H1 (cell line): ENCODE measurements around the gene TUBA3D. TPM values are rescaled to one million over a fixed set of nuclear protein-coding genes. Genes with fewer than 3 reads are reported as not detected.
"Not testable (repeated sequence)": the region's sequence is repeated elsewhere in the genome, so short reads cannot be mapped to it uniquely, and the experiment has no call there.

Experiments used
- CTCF ChIA-PET: fragments of 300-600 bp; sonication (Branson Sonifier 250); formaldehyde crosslinking; loops from one replicate; lab custom pipeline; 2021; ENCODE audit not compliant: partially characterized antibody; lab: Charles Lee
- POLR2A ChIA-PET: fragments of 300-600 bp; sonication (Branson Sonifier 250); formaldehyde crosslinking; loops from one replicate; lab custom pipeline; 2021; ENCODE audit warnings: inconsistent platforms; ENCODE audit not compliant: partially characterized antibody; lab: Charles Lee
- DNase-seq, 2 experiments: peaks; one replicate each; pipeline versions ENCODE4 v3.0.0 to v3.0.0-alpha.2; 2010 to 2022; ENCODE audit warnings: low spot score in 2 of 2, low read depth in 1 of 2, mixed read lengths in 1 of 2
- FAIRE-seq: peaks from 2 replicates; lab custom pipeline; 2011; peaks lifted over from hg19 to GRCh38; lab: Jason Lieb, UNC
- H2AFZ ChIP-seq: 2 replicates; pipeline ENCODE4 v1.8.1; 2012; ENCODE audit warnings: low read length, inconsistent platforms
- H2AK5ac ChIP-seq: 2 replicates; pipeline ENCODE4 v1.6.1; 2013; ENCODE audit warnings: low read depth, low read length
- H2BK120ac ChIP-seq: replicated peaks from 2 replicates; pipeline ENCODE3; 2013; ENCODE audit warnings: low read depth, low read length, inconsistent platforms
- H2BK12ac ChIP-seq: 2 replicates; pipeline ENCODE4 v1.6.1; 2013; ENCODE audit warnings: low read depth, low read length
- H2BK15ac ChIP-seq: 2 replicates; pipeline ENCODE4 v1.6.1; 2013; ENCODE audit warnings: low read length
- H2BK20ac ChIP-seq: 2 replicates; pipeline ENCODE4 v1.6.1; 2013; ENCODE audit warnings: low read length
- H2BK5ac ChIP-seq: 2 replicates; pipeline ENCODE4 v1.6.1; 2013; ENCODE audit warnings: low read depth, low read length
- H3K14ac ChIP-seq: 2 replicates; pipeline ENCODE4 v1.6.1; 2013; ENCODE audit warnings: inconsistent platforms; ENCODE audit not compliant: insufficient read length
- H3K18ac ChIP-seq: 2 replicates; pipeline ENCODE4 v1.6.1; 2013; ENCODE audit warnings: low read length; ENCODE audit errors: extremely low read depth
- H3K23ac ChIP-seq: 2 replicates; pipeline ENCODE4 v1.6.1; 2013; ENCODE audit warnings: inconsistent platforms; ENCODE audit not compliant: insufficient read length
- H3K23me2 ChIP-seq: 2 replicates; pipeline ENCODE4 v1.6.1; 2013; ENCODE audit warnings: low read depth, low read length
- H3K27ac ChIP-seq: 2 replicates; pipeline ENCODE4 v1.6.1; 2011; ENCODE audit warnings: low read depth, low read length, inconsistent platforms
- H3K27me3 ChIP-seq, 4 experiments: replicated peaks in 1 of 4; 1 replicate in 1 of 4; 2 replicates in 3 of 4; pipeline versions ENCODE4 v1.6.1 to v1.8.1; 2011 to 2013; ENCODE audit warnings: low read length in 3 of 4, mild to moderate bottlenecking in 3 of 4, inconsistent platforms in 2 of 4, mixed read lengths in 2 of 4, moderate library complexity in 1 of 4; ENCODE audit not compliant: control insufficient read depth in 3 of 4, insufficient read depth in 3 of 4; ENCODE audit errors: extremely low read depth in 1 of 4
- H3K36me3 ChIP-seq, 4 experiments: 2 replicates each; pipeline versions ENCODE4 v1.6.1 to v1.8.1; 2011 to 2013; ENCODE audit warnings: mild to moderate bottlenecking in 4 of 4, low read length in 3 of 4, moderate library complexity in 2 of 4, control low read depth in 1 of 4, inconsistent platforms in 1 of 4; ENCODE audit not compliant: insufficient read depth in 4 of 4, control insufficient read depth in 2 of 4
- H3K4ac ChIP-seq: replicated peaks from 2 replicates; pipeline ENCODE3; 2013; ENCODE audit warnings: low read length, low read depth, mixed read lengths, inconsistent platforms; ENCODE audit not compliant: insufficient read length
- H3K4me1 ChIP-seq, 4 experiments: replicated peaks in 1 of 4; 1 replicate in 1 of 4; 2 replicates in 3 of 4; pipeline versions ENCODE4 v1.6.1 to v1.8.1; 2011 to 2013; ENCODE audit warnings: low read length in 3 of 4, inconsistent platforms in 2 of 4, mixed read lengths in 1 of 4; ENCODE audit not compliant: insufficient read depth in 4 of 4, control insufficient read depth in 3 of 4
- H3K4me2 ChIP-seq, 2 experiments: 2 replicates each; pipeline versions ENCODE4 v1.6.1 to v1.8.1; 2011 to 2013; ENCODE audit warnings: low read depth in 2 of 2, low read length in 2 of 2, control low read depth in 1 of 2, inconsistent platforms in 1 of 2, mild to moderate bottlenecking in 1 of 2; ENCODE audit not compliant: insufficient read depth in 1 of 2
- H3K4me3 ChIP-seq, 4 experiments: fragments of 200-600, 300-600 bp in 1 of 4; sonication (generic), shearing (Covaris generic), sonication (Bioruptor Twin) in 1 of 4; 2 replicates each; pipeline versions ENCODE4 v1.5.1 to v1.8.1; 2011 to 2016; ENCODE audit warnings: low read length in 4 of 4, low read depth in 3 of 4, control low read depth in 2 of 4, inconsistent platforms in 2 of 4, mild to moderate bottlenecking in 2 of 4, mixed read lengths in 1 of 4, moderate library complexity in 1 of 4; ENCODE audit not compliant: insufficient read depth in 2 of 4; ENCODE audit errors: extremely low read depth in 1 of 4
- H3K56ac ChIP-seq: replicated peaks from 2 replicates; pipeline ENCODE3; 2013; ENCODE audit warnings: low read depth, mild to moderate bottlenecking, mixed read lengths, low read length, inconsistent platforms; ENCODE audit not compliant: insufficient read length
- H3K79me1 ChIP-seq: 2 replicates; pipeline ENCODE4 v1.6.1; 2013; ENCODE audit warnings: low read depth, low read length, control low read depth
- H3K79me2 ChIP-seq, 2 experiments: 2 replicates each; pipeline versions ENCODE4 v1.6.1 to v1.8.1; 2012 to 2013; ENCODE audit warnings: low read length in 2 of 2, mild to moderate bottlenecking in 2 of 2, inconsistent platforms in 1 of 2; ENCODE audit not compliant: insufficient read depth in 2 of 2, control insufficient read depth in 1 of 2
- H3K9ac ChIP-seq, 4 experiments: replicated peaks in 1 of 4; 1 replicate in 1 of 4; 2 replicates in 3 of 4; pipeline versions ENCODE4 v1.6.1 to v1.8.1; 2011 to 2013; ENCODE audit warnings: low read depth in 3 of 4, low read length in 3 of 4, control low read depth in 2 of 4, mild to moderate bottlenecking in 2 of 4, moderate library complexity in 2 of 4, inconsistent platforms in 1 of 4; ENCODE audit errors: extremely low read depth in 1 of 4
- H3K9me3 ChIP-seq, 2 experiments: 2 replicates each; pipeline versions ENCODE4 v1.6.1 to v1.8.1; 2012 to 2013; ENCODE audit warnings: mild to moderate bottlenecking in 2 of 2, moderate library complexity in 2 of 2, control low read depth in 1 of 2, inconsistent platforms in 1 of 2, low read depth in 1 of 2, low read length in 1 of 2, mixed read lengths in 1 of 2; ENCODE audit not compliant: insufficient read depth in 2 of 2
- H4K20me1 ChIP-seq, 2 experiments: replicated peaks in 1 of 2; 2 replicates each; pipeline versions ENCODE3 to v1.8.1; 2011 to 2013; ENCODE audit warnings: inconsistent platforms in 2 of 2, low read length in 2 of 2, mild to moderate bottlenecking in 1 of 2; ENCODE audit not compliant: insufficient read depth in 2 of 2, control insufficient read depth in 1 of 2
- H4K5ac ChIP-seq: 2 replicates; pipeline ENCODE4 v1.6.1; 2013; ENCODE audit warnings: low read length, low read depth, mixed read lengths, inconsistent platforms; ENCODE audit not compliant: insufficient read length
- H4K8ac ChIP-seq: 2 replicates; pipeline ENCODE4 v1.8.0; 2013; ENCODE audit warnings: mild to moderate bottlenecking, moderate library complexity, low read length, inconsistent platforms; ENCODE audit not compliant: insufficient read depth; ENCODE audit errors: extremely low read depth
- H4K91ac ChIP-seq: replicated peaks from 2 replicates; pipeline ENCODE3; 2013; ENCODE audit warnings: low read length, mixed read lengths, inconsistent platforms; ENCODE audit not compliant: insufficient read length
- WGBS, 2 experiments: shearing (Covaris generic) in 1 of 2; methylation state at CpG; one replicate each; pipeline versions ENCODE4 v1.1.6 to v1.1.7; 2013 to 2015; ENCODE audit warnings: low lambda C conversion rate in 2 of 2, mixed read lengths in 2 of 2, inconsistent platforms in 1 of 2, low coverage in 1 of 2, missing lambda C conversion rate in 1 of 2; ENCODE audit not compliant: insufficient replicate concordance in 2 of 2, insufficient coverage in 1 of 2, insufficient read length in 1 of 2; ENCODE audit errors: extremely low coverage in 1 of 2, missing lambda C conversion rate in 1 of 2; 5-methylcytosine and 5-hydroxymethylcytosine counted together
- polyA plus RNA-seq, 7 experiments: library from polyadenylated mRNA; depleted of rRNA in 3 of 7; stranded (reverse) in 5 of 7; unstranded in 2 of 7; fragments of >200 nt in 5 of 7; fragments of 200-250 nt in 2 of 7; gene quantifications; 1 replicate in 5 of 7; 2 replicates in 1 of 7; 4 replicates in 1 of 7; pipeline versions ENCODE4 v1.2.1 to v1.2.3, GENCODE V29; 2011 to 2013; ENCODE audit warnings: missing spikeins in 2 of 7, mixed read lengths in 2 of 7
- total RNA-seq: library from RNA; stranded (reverse); fragmentation: NEBNext Ultra II Directional; extraction: Animal tissue kit (Norgen Biotek cat#: 25700); gene quantifications from 2 replicates; pipeline ENCODE4 v1.2.1, GENCODE V29; 2021

Gene TUBA3D
- total and polyA plus RNA-seq, 2 of the 8 experiments (the other 6 are each of a cell fraction or from before 2014, with no cell fraction given), result 0.15 TPM; not detected in 1

- H2BK15ac ChIP-seq, H3K79me2 ChIP-seq, H2BK12ac ChIP-seq, H2AFZ ChIP-seq, H3K27me3 ChIP-seq, H2BK120ac ChIP-seq, H3K4me2 ChIP-seq, H4K8ac ChIP-seq, H3K23me2 ChIP-seq, H3K4ac ChIP-seq, H3K9ac ChIP-seq, DNase-seq, H2BK5ac ChIP-seq, CTCF ChIA-PET, H4K91ac ChIP-seq, H3K79me1 ChIP-seq, H3K36me3 ChIP-seq, FAIRE-seq, H3K4me3 ChIP-seq, H3K9me3 ChIP-seq, H3K4me1 ChIP-seq, H4K5ac ChIP-seq, H2AK5ac ChIP-seq, H4K20me1 ChIP-seq, H3K23ac ChIP-seq, H3K27ac ChIP-seq, H3K14ac ChIP-seq, POLR2A ChIA-PET, H3K56ac ChIP-seq, H3K18ac ChIP-seq, H2BK20ac ChIP-seq: not testable (repeated sequence)
- WGBS, 2 experiments, result 90% methylated on average over 1 of the region's 2 CpGs; no CpG with 5 or more reads in 1 of the 2 experiments
Measured at GRCh38 chr2:131454914-131455313, 21.0 kb upstream of the TUBA3D start.

DNA sequence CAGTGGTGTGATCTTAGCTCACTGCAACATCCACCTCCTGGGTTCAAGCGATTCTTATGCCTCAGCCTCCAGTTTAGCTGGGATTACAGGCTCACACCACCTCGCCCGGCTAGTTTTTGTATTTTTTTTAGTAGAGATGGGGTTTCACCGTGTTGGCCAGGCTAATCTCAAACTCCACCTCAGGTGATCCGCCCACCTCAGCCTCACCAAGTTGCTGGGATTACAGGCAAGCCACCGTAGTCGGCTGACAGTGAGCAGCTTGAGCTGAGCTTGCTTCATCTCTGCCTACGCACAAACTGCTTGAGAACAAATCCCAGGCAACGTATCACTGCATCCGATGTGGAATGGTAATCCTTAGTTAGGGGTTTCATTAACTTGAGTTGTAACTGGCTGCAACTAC is 8.2 kb upstream of the TUBA3D start:
- H4K5ac ChIP-seq, H3K79me2 ChIP-seq, H3K56ac ChIP-seq, H3K23me2 ChIP-seq, H3K36me3 ChIP-seq, H3K27ac ChIP-seq, H3K4me2 ChIP-seq, FAIRE-seq, DNase-seq, H3K18ac ChIP-seq, H3K79me1 ChIP-seq, H2BK15ac ChIP-seq, H2AFZ ChIP-seq, H2BK20ac ChIP-seq, H3K4me1 ChIP-seq, H3K27me3 ChIP-seq, H3K23ac ChIP-seq, H3K14ac ChIP-seq, H3K9me3 ChIP-seq, H3K9ac ChIP-seq, H4K91ac ChIP-seq, H4K20me1 ChIP-seq, H2AK5ac ChIP-seq, H3K4ac ChIP-seq, H3K4me3 ChIP-seq, POLR2A ChIA-PET, H2BK12ac ChIP-seq, H2BK5ac ChIP-seq, H4K8ac ChIP-seq, H2BK120ac ChIP-seq: not testable (repeated sequence)
- CTCF ChIA-PET, result interaction anchor here (0.9 to 1.2 kb wide), 2 partner anchors 25 to 54 kb away, joined by 3 to 5 read pairs; partner anchors contain the start of gene MZT2A
- WGBS, 2 experiments, result 84% methylated on average over 9 of the region's 10 CpGs; no CpG with 5 or more reads in 1 of the 2 experiments
